H1 (cell line): ENCODE measurements around the gene LCN15. TPM values are rescaled to one million over a fixed set of nuclear protein-coding genes. Genes with fewer than 3 reads are reported as not detected.
A peak's percentile ranks its signal among the peaks of the same experiment; 100 is the strongest.

Experiments
- ASH2L ChIP-seq: fragments of 200-600, 300-600 bp; sonication (generic); IDR thresholded peaks from one replicate; pipeline ENCODE4 v1.7.1; 2017; ENCODE audit warnings: low read length
- BRCA1 ChIP-seq: IDR thresholded peaks from 2 replicates; pipeline ENCODE4 v1.6.1; 2012; ENCODE audit warnings: low read depth, low read length, improper control_type of control experiment
- CBX5 ChIP-seq: fragments of 300-800, 300-1000 bp; sonication (generic); IDR thresholded peaks from 2 replicates; pipeline ENCODE4 v1.7.1; 2016; ENCODE audit warnings: antibody characterized with exemption, low read length, low read depth
- CBX8 ChIP-seq: fragments of 300-800, 300-1000 bp; sonication (generic); IDR thresholded peaks from 2 replicates; pipeline ENCODE4 v1.7.1; 2016; ENCODE audit warnings: low read depth, low read length, borderline replicate concordance
- CEBPB ChIP-seq: IDR thresholded peaks from 2 replicates; pipeline ENCODE4 v1.6.1; 2012; ENCODE audit warnings: low read depth, low read length
- CHD1 ChIP-seq: IDR thresholded peaks from 2 replicates; pipeline ENCODE4 v1.6.1; 2012; ENCODE audit warnings: low read depth, low read length, improper control_type of control experiment
- CTBP2 ChIP-seq: IDR thresholded peaks from 2 replicates; pipeline ENCODE4 v1.7.0; 2011; ENCODE audit warnings: borderline replicate concordance, mild to moderate bottlenecking, moderate library complexity, mixed read lengths, low read length; ENCODE audit not compliant: insufficient read depth, insufficient read length
- EP300 ChIP-seq, 2 experiments: IDR thresholded peaks; 1 replicate in 1 of 2; 2 replicates in 1 of 2; pipeline ENCODE4 v1.6.1; 2011 to 2012; ENCODE audit warnings: low read depth in 2 of 2, low read length in 2 of 2, mild to moderate bottlenecking in 2 of 2, borderline replicate concordance in 1 of 2, inconsistent platforms in 1 of 2, moderate library complexity in 1 of 2
- EZH2 ChIP-seq: fragments of 200-600 bp; sonication (generic); IDR thresholded peaks from 2 replicates; pipeline ENCODE4 v1.7.1; 2012; ENCODE audit warnings: low read depth, mild to moderate bottlenecking, moderate library complexity, low read length, inconsistent platforms; ENCODE audit not compliant: severe bottlenecking
- HDAC6 ChIP-seq: IDR thresholded peaks from one replicate; pipeline ENCODE4 v1.7.1; 2012; ENCODE audit warnings: low read depth, mild to moderate bottlenecking, inconsistent platforms, low read length, moderate library complexity
- JUN ChIP-seq: IDR thresholded peaks from 2 replicates; pipeline ENCODE4 v1.6.1; 2011; ENCODE audit warnings: low read depth, mild to moderate bottlenecking, improper control_type of control experiment, low read length
- JUND ChIP-seq: IDR thresholded peaks from 2 replicates; pipeline ENCODE4 v1.6.1; 2011; ENCODE audit warnings: mild to moderate bottlenecking, improper control_type of control experiment, low read length
- KDM4A ChIP-seq: IDR thresholded peaks from one replicate; pipeline ENCODE4 v1.7.1; 2012; ENCODE audit warnings: low read depth, mild to moderate bottlenecking, moderate library complexity, low read length, inconsistent platforms; ENCODE audit not compliant: severe bottlenecking
- NANOG ChIP-seq: IDR thresholded peaks from 2 replicates; pipeline ENCODE4 v1.6.1; 2011; ENCODE audit warnings: low read length, low read depth, mild to moderate bottlenecking, inconsistent platforms; ENCODE audit not compliant: insufficient read depth, poor library complexity, severe bottlenecking
- POLR2AphosphoS5 ChIP-seq: IDR thresholded peaks from 2 replicates; pipeline ENCODE4 v1.6.1; 2011; ENCODE audit warnings: low read depth, low read length
- POU5F1 ChIP-seq: IDR thresholded peaks from 2 replicates; pipeline ENCODE4 v1.6.1; 2011; ENCODE audit warnings: low read depth, mild to moderate bottlenecking, low read length, moderate library complexity
- RBBP5 ChIP-seq: IDR thresholded peaks from 2 replicates; pipeline ENCODE4 v1.7.1; 2012; ENCODE audit warnings: low read depth, mild to moderate bottlenecking, inconsistent platforms, low read length, moderate library complexity, borderline replicate concordance
- RFX5 ChIP-seq: IDR thresholded peaks from 2 replicates; pipeline ENCODE4 v1.6.1; 2011; ENCODE audit warnings: low read depth, low read length, improper control_type of control experiment, borderline replicate concordance
- RNF2 ChIP-seq: fragments of 200-900, 300-1000 bp; sonication (generic); IDR thresholded peaks from 2 replicates; pipeline ENCODE4 v1.7.1; 2016; ENCODE audit warnings: borderline replicate concordance, low read depth, mild to moderate bottlenecking, antibody characterized with exemption, low read length; ENCODE audit not compliant: poor library complexity, severe bottlenecking; ENCODE audit errors: missing control alignments
- RXRA ChIP-seq: IDR thresholded peaks from 2 replicates; pipeline ENCODE4 v1.6.1; 2011; ENCODE audit warnings: low read depth, mild to moderate bottlenecking, low read length, moderate library complexity; ENCODE audit not compliant: insufficient read depth
- SUZ12 ChIP-seq: fragments of 200-600 bp; sonication (generic); IDR thresholded peaks from 2 replicates; pipeline ENCODE4 v1.6.1; 2012; ENCODE audit warnings: mild to moderate bottlenecking, inconsistent platforms, low read length, moderate library complexity, mixed read lengths
- TAF7 ChIP-seq: optimal IDR thresholded peaks from 2 replicates; pipeline ENCODE3; 2011; ENCODE audit warnings: low read depth, mild to moderate bottlenecking, inconsistent platforms, low read length, moderate library complexity, borderline replicate concordance
- TEAD4 ChIP-seq: IDR thresholded peaks from 2 replicates; pipeline ENCODE4 v1.6.1; 2012; ENCODE audit warnings: low read depth, low read length, inconsistent platforms, mixed read lengths
- ZNF274 ChIP-seq: IDR thresholded peaks from 2 replicates; pipeline ENCODE4 v1.7.0; 2012; ENCODE audit warnings: low read length, borderline replicate concordance; ENCODE audit errors: extremely low read depth
- polyA plus RNA-seq, 7 experiments: library from polyadenylated mRNA; depleted of rRNA in 3 of 7; stranded (reverse) in 5 of 7; unstranded in 2 of 7; fragments of >200 nt in 5 of 7; fragments of 200-250 nt in 2 of 7; gene quantifications; 1 replicate in 5 of 7; 2 replicates in 1 of 7; 4 replicates in 1 of 7; pipeline versions ENCODE4 v1.2.1 to v1.2.3, GENCODE V29; 2011 to 2013; ENCODE audit warnings: missing spikeins in 2 of 7, mixed read lengths in 2 of 7
- total RNA-seq: library from RNA; stranded (reverse); fragmentation: NEBNext Ultra II Directional; extraction: Animal tissue kit (Norgen Biotek cat#: 25700); gene quantifications from 2 replicates; pipeline ENCODE4 v1.2.1, GENCODE V29; 2021

LCN15 gene
- total and polyA plus RNA-seq, 2 of the 8 experiments (the other 6 are each of a cell fraction or from before 2014, with no cell fraction given): 0.08 to 0.47 TPM

DNA sequence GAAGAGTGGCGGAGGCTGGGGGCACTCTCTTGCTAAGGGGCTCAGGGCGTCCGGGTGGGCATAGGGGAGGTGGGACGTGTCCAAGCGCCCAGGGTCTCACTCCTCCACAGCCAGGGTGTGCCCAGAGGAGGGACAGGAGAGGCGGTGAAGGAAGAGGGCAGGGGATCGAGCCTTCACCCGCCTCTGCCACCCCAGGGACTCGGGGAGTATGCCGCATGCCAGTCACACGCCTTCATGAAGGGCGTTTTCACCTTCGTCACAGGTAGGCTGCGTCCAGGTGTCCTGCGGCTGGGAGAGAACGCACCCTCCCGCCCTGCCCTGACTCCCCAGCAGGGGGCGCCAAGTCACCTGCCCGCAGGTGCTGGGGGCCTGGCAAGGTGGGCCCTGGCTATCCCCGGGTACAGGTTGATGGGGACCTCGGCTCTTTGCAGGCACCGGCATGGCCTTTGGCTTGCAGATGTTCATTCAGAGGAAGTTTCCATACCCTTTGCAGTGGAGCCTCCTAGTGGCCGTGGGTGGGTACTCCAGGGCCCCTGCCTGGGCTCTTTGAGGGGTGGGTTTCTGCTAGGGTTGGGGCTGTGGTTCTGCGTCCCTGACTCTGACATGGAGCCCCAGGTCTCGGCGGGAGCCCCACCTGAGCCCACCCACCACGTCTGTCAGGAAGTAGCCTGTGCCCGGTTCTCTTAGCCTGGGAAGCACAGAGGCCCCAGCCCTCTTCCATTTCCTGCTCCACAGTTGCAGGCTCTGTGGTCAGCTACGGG is 27.4 kb upstream of the LCN15 start (continued):
- no peak for TF ChIP-seq RNF2
- TF ChIP-seq POU5F1: no peak
- TF ChIP-seq RXRA: no peak
- peak; percentile 14 for TF ChIP-seq NANOG
- TF ChIP-seq TAF7: peak; percentile 66
- TF ChIP-seq ZNF274: no peak
- peak; percentile 72 for TF ChIP-seq KDM4A
- no peak for TF ChIP-seq CHD1
- TF ChIP-seq RFX5: no peak
- TF ChIP-seq SUZ12: no peak
- no peak for TF ChIP-seq CBX8
- no peak for TF ChIP-seq CBX5
- TF ChIP-seq CEBPB: no peak
- TF ChIP-seq EP300 (IDR thresholded peaks at IDR 0.05; ENCODE audit: borderline replicate concordance in 1 of 2, low read depth in 2 of 2, low read length in 2 of 2): no peak; a peak in 1 of 3 replicates
- TF ChIP-seq POLR2AphosphoS5: peak; percentile 41
- no peak for TF ChIP-seq HDAC6
- no peak for TF ChIP-seq ASH2L
- TF ChIP-seq JUND: no peak
- TF ChIP-seq RBBP5: no peak
- no peak for TF ChIP-seq JUN
- no peak for TF ChIP-seq EZH2
- TF ChIP-seq CTBP2: no peak
- no peak for TF ChIP-seq TEAD4
- no peak for TF ChIP-seq BRCA1
